GM12878 (cell line): ENCODE results near the gene EPB41L2. TPM values are rescaled to one million over a fixed set of nuclear protein-coding genes. Genes with fewer than 3 reads are reported as not detected.

Experiments
- ATAC-seq: fragments of 200-7000 bp; cut with Tn5 transposase; 3 replicates; pipeline ENCODE4 v1.9.1; 2020; ENCODE audit warnings: mild to moderate bottlenecking, moderate library complexity
- BruUV-seq: library from RNA; stranded (reverse); fragments of 400-500 nt; replicated peaks from 2 replicates; lab custom pipeline; 2021; lab: Mats Ljungman, UMichigan
- CTCF ChIA-PET: fragments of 300-600 bp; sonication (Branson Sonifier 250); formaldehyde crosslinking; extraction: SDS; loops from one replicate; lab custom pipeline; 2021; ENCODE audit warnings: inconsistent platforms; lab: Yijun Ruan, JAX
- POLR2A ChIA-PET: fragments of 350-600 bp; formaldehyde crosslinking; extraction: SDS; loops from one replicate; lab custom pipeline; 2021; ENCODE audit warnings: inconsistent platforms; lab: Charles Lee
- RAD21 ChIA-PET: fragments of 300-600 bp; sonication (Branson Sonifier 250); formaldehyde crosslinking; loops from one replicate; lab custom pipeline; 2023; ENCODE audit warnings: antibody characterized with exemption; ENCODE audit not compliant: unreplicated experiment; lab: Charles Lee
- SMC1A ChIA-PET: fragments of 300-600 bp; sonication (Branson Sonifier 250); formaldehyde crosslinking; loops from one replicate; lab custom pipeline; 2023; ENCODE audit not compliant: unreplicated experiment, uncharacterized antibody; lab: Charles Lee
- DNase-seq: peaks from one replicate; pipeline ENCODE4 v3.0.0-alpha.2; 2011; ENCODE audit warnings: low read depth, low spot score
- FAIRE-seq: peaks from 3 replicates; lab custom pipeline; 2011; peaks lifted over from hg19 to GRCh38; lab: Jason Lieb, UNC
- H2AFZ ChIP-seq: 2 replicates; pipeline ENCODE4 v1.6.0; 2011; ENCODE audit warnings: low read depth, low read length, control low read depth; ENCODE audit not compliant: control insufficient read depth
- H3K27ac ChIP-seq: 2 replicates; pipeline ENCODE4 v1.5.1; 2011; ENCODE audit warnings: control low read depth; ENCODE audit not compliant: control insufficient read depth, insufficient read depth
- H3K27me3 ChIP-seq, 2 experiments: replicated peaks in 1 of 2; 2 replicates each; pipeline versions ENCODE4 v1.6.0 to v1.6.1; 2011; ENCODE audit warnings: low read length in 1 of 2; ENCODE audit not compliant: control insufficient read depth in 2 of 2, insufficient read depth in 2 of 2
- H3K36me3 ChIP-seq, 2 experiments: 2 replicates each; pipeline ENCODE4 v1.5.1; 2011; ENCODE audit warnings: low read length in 1 of 2; ENCODE audit not compliant: control insufficient read depth in 2 of 2, insufficient read depth in 2 of 2
- H3K4me1 ChIP-seq: 2 replicates; pipeline ENCODE4 v1.6.1; 2011; ENCODE audit warnings: mild to moderate bottlenecking, low read length, moderate library complexity, mixed read lengths; ENCODE audit not compliant: control insufficient read depth, insufficient read depth
- H3K4me2 ChIP-seq: 2 replicates; pipeline ENCODE4 v1.6.0; 2011; ENCODE audit warnings: control low read depth; ENCODE audit not compliant: control insufficient read depth, insufficient read depth
- H3K4me3 ChIP-seq: fragments of 200-600 bp; sonication (generic); 2 replicates; pipeline ENCODE4 v1.5.1; 2016
- H3K79me2 ChIP-seq: 2 replicates; pipeline ENCODE4 v1.6.0; 2011; ENCODE audit warnings: low read length; ENCODE audit not compliant: control insufficient read depth, insufficient read depth
- H3K9ac ChIP-seq: 2 replicates; pipeline ENCODE4 v1.8.0; 2011; ENCODE audit warnings: low read length, control low read depth, mixed read lengths; ENCODE audit not compliant: control insufficient read depth, insufficient read depth
- H3K9me3 ChIP-seq: replicated peaks from 3 replicates; pipeline ENCODE4 v1.5.1; 2011; ENCODE audit warnings: mild to moderate bottlenecking, low read length; ENCODE audit not compliant: control insufficient read depth, insufficient read depth
- H4K20me1 ChIP-seq: 2 replicates; pipeline ENCODE4 v1.6.0; 2011; ENCODE audit not compliant: control insufficient read depth, insufficient read depth
- IKZF1 ChIP-seq: fragments of 450-650 bp; conservative IDR thresholded peaks from 2 replicates; pipeline ENCODE4 v1.6.1; 2017; ENCODE audit warnings: antibody characterized with exemption, mild to moderate bottlenecking
- IKZF2 ChIP-seq, 2 experiments: fragments of 450-650 bp; IDR thresholded peaks; 2 replicates each; pipeline ENCODE4 v1.6.1; 2017; ENCODE audit warnings: mild to moderate bottlenecking in 2 of 2, moderate library complexity in 2 of 2
- JUNB ChIP-seq: IDR thresholded peaks from 2 replicates; pipeline ENCODE4 v1.6.1; 2016; ENCODE audit warnings: antibody characterized with exemption, mild to moderate bottlenecking
- MAX ChIP-seq: IDR thresholded peaks from 2 replicates; pipeline ENCODE4 v1.6.1; 2012; ENCODE audit warnings: low read depth, low read length, improper control_type of control experiment
- MLLT1 ChIP-seq: fragments of 450-650 bp; IDR thresholded peaks from 2 replicates; pipeline ENCODE4 v1.6.1; 2016; ENCODE audit warnings: mild to moderate bottlenecking
- NFYB ChIP-seq: IDR thresholded peaks from 2 replicates; pipeline ENCODE4 v1.6.1; 2011; ENCODE audit warnings: low read depth, mild to moderate bottlenecking, low read length, improper control_type of control experiment, moderate library complexity; ENCODE audit not compliant: insufficient read depth
- SMAD5 ChIP-seq: IDR thresholded peaks from 2 replicates; pipeline ENCODE4 v1.6.1; 2016; ENCODE audit warnings: antibody characterized with exemption, low read depth
- TBL1XR1 ChIP-seq: IDR thresholded peaks from 2 replicates; pipeline ENCODE4 v1.6.1; 2012; ENCODE audit warnings: low read depth, low read length, improper control_type of control experiment
- TCF7 ChIP-seq: IDR thresholded peaks from 2 replicates; pipeline ENCODE4 v1.6.1; 2014; ENCODE audit warnings: antibody characterized with exemption, borderline replicate concordance
- YBX1 ChIP-seq: fragments of 450-650 bp; IDR thresholded peaks from 2 replicates; pipeline ENCODE4 v1.6.1; 2016; ENCODE audit warnings: antibody characterized with exemption
- ZNF217 ChIP-seq: fragments of 450-650 bp; IDR thresholded peaks from 2 replicates; pipeline ENCODE4 v1.6.1; 2017; ENCODE audit warnings: antibody characterized with exemption, mild to moderate bottlenecking
- WGBS: methylation state at CpG from one replicate; pipeline ENCODE4 v1.1.6; 2016; ENCODE audit warnings: low lambda C conversion rate; ENCODE audit not compliant: insufficient replicate concordance, insufficient coverage; ENCODE audit errors: missing lambda C conversion rate; 5-methylcytosine and 5-hydroxymethylcytosine counted together
- in situ Hi-C: fragments of 300-500 bp; cut with MboI; formaldehyde crosslinking; loops from 9 replicates; pipeline ENCODE4 v1.14.3; 2018; ENCODE audit warnings: mixed read lengths
- intact Hi-C: fragments of 100-400 bp; cut with micrococcal nuclease; formaldehyde crosslinking; loops from one replicate; pipeline ENCODE4 v1.14.2; 2022; ENCODE audit not compliant: unreplicated experiment
- polyA plus RNA-seq, 11 experiments: library from polyadenylated mRNA; depleted of rRNA in 4 of 11; unstranded in 6 of 11; stranded (reverse) in 5 of 11; fragments of >200 nt; fragmentation: Nextera tagmentation in 4 of 11; fragmentation: Illumina TruSeq in 1 of 11; extraction: Ambion mirVana in 4 of 11; extraction: Trizol in 1 of 11; gene quantifications; 1 replicate in 1 of 11; 2 replicates in 10 of 11; pipeline versions ENCODE4 v1.2.1 to v1.2.3, GENCODE V29; 2011 to 2016; ENCODE audit warnings: inconsistent platforms in 2 of 11, missing spikeins in 2 of 11, low read depth in 1 of 11
- total RNA-seq, 4 experiments: library from RNA; depleted of rRNA in 3 of 4; stranded (reverse); fragments of >200 nt in 3 of 4; fragmentation: Illumina TruSeq in 1 of 4; extraction: Trizol in 1 of 4; gene quantifications; 2 replicates each; pipeline versions ENCODE4 v1.2.1 to v1.2.3, GENCODE V29; 2013 to 2021

The EPB41L2 gene
- total and polyA plus RNA-seq, 10 of the 15 experiments (the other 5 are each of a cell fraction or from before 2014, with no cell fraction given), result 7.4 to 41.6 (median 19.0) TPM

- intact Hi-C loops, result loop anchor here (5.0 kb wide), 2 partner anchors 99 to 154 kb away; no protein-coding TSS in a partner anchor
- peaks cover 38% of the 10 kb centered on the region for H3K79me2 ChIP-seq
- POLR2A ChIA-PET, result interaction anchor here (0.6 kb wide), 1 partner anchor 15 kb away, joined by 3 read pairs; no protein-coding TSS in a partner anchor
- H4K20me1 ChIP-seq, result no peaks in the 10 kb centered on the region; the same call in 1 of the 2 replicates
- H3K36me3 ChIP-seq, result no peaks in the 10 kb centered on the region
- in situ Hi-C loops, result no loop called here
- ATAC-seq (peak; percentile 31), FAIRE-seq (peak; percentile 47), DNase-seq (no peak)
- H3K27me3 ChIP-seq, result no peaks in the 10 kb centered on the region
- H2AFZ ChIP-seq, result peak overlapping the region; percentile 19; the same call in 1 of the 2 replicates
- no peak overlapping the region for H3K9ac ChIP-seq
- TF ChIP-seq YBX1, result no peak
- no peak for TF ChIP-seq MAX
- TF ChIP-seq ZNF217, result no peak
- no peak for TF ChIP-seq MLLT1
- TF ChIP-seq SMAD5, result no peak
- peak in 1 of 2 experiments; percentile 49; a peak in 1 of 4 replicates for TF ChIP-seq IKZF2 (IDR thresholded peaks at IDR 0.05)
- 0 out of 2 replicates have a peak, but pooled peaks have one; percentile 2 for TF ChIP-seq TBL1XR1
- no peak for TF ChIP-seq NFYB
- no peak for TF ChIP-seq TCF7
- TF ChIP-seq JUNB, result peak; percentile 9; the same call in 1 of the 2 replicates
- 0 out of 2 replicates have a peak, but pooled peaks have one; percentile 22 for TF ChIP-seq IKZF1
- SMC1A ChIA-PET, result interaction anchor here (0.8 to 3.0 kb wide), 14 partner anchors 12 to 176 kb away, joined by 3 to 12 read pairs (median 4); no protein-coding TSS in a partner anchor
- peaks cover 6% of the 10 kb centered on the region for H3K4me1 ChIP-seq
- WGBS, result 1% methylated on average over 9 of the region's 9 CpGs
- peak overlapping the region; percentile 90 for H3K4me2 ChIP-seq
- CTCF ChIA-PET, result interaction anchor here (0.8 to 1.5 kb wide), 6 partner anchors 16 to 176 kb away, joined by 3 to 7 read pairs (median 3); no protein-coding TSS in a partner anchor
- RAD21 ChIA-PET, result interaction anchor here (0.7 to 2.4 kb wide), 6 partner anchors 15 to 176 kb away, joined by 3 to 9 read pairs (median 4); no protein-coding TSS in a partner anchor
- H3K9me3 ChIP-seq, result no peaks in the 10 kb centered on the region; the same call in 1 of the 3 replicates
- BruUV-seq, result no TSS peak
- H3K4me3 ChIP-seq, result peak overlapping the region; percentile 88
- H3K27ac ChIP-seq, result peak overlapping the region; percentile 54; the same call in 1 of the 2 replicates
Observed at GRCh38 chr6:131061041-131061750, 1.8 kb downstream of the EPB41L2 start.
